Dermis microvascular lymphatic vessel endothelial cell (primary cell): ENCODE measurements around the gene PAEP. TPM values are rescaled to one million over a fixed set of nuclear protein-coding genes. Genes with fewer than 3 reads are reported as not detected.
"Not testable (repeated sequence)": the region's sequence is repeated elsewhere in the genome, so short reads cannot be mapped to it uniquely, and the experiment has no call there.

Experiments used
- DNase-seq, 2 donors: peaks; one replicate each; pipeline versions ENCODE4 v3.0.0 to v3.0.0-alpha.2; 2010; ENCODE audit warnings: low read depth in 2 of 2
- total RNA-seq: library from RNA; depleted of rRNA; stranded (reverse); fragments of >200 nt; gene quantifications from 2 replicates; pipeline ENCODE4 v1.2.1, GENCODE V29; 2014

PAEP gene
- total RNA-seq, 1 donor from 2014 or later = not detected

GRCh38 chr9:135549478-135550343, 11.8 kb upstream of the PAEP start:
- DNase-seq = not testable (repeated sequence)

- no peak for DNase-seq
These were observed 11.1 kb upstream of the PAEP start for GRCh38 chr9:135550344-135550918.

DNA sequence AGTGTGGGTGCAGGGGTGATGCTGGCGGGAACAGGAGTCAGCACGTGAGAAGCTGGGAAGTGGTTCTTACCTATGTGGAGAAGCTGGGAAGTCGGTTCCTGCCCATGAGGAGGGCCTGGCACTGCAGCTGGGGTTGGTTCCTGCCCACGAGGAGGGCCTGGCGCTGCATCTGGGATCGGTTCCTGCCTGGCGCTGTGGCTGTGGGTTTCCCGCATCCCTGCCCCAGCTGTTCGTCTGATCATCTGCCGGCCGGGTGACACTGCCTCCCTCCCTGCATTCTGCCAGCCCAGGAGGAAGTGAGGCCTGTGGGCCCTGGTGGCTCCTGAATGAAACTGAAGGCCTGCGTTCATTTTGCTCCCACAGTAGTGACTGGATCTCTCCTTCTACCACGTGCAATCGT, 10.5 kb upstream of the PAEP start:
- DNase-seq = no peak

- no peak for DNase-seq
These were observed 10.1 kb upstream of the PAEP start for GRCh38 chr9:135551456-135551855.

GRCh38 chr9:135552021-135552697, 9.4 kb upstream of the PAEP start:
- DNase-seq = no peak

GRCh38 chr9:135552698-135553171, 8.8 kb upstream of the PAEP start:
- DNase-seq = no peak

- no peak for DNase-seq
These were observed 6.8 kb upstream of the PAEP start for GRCh38 chr9:135554718-135555117.

DNA sequence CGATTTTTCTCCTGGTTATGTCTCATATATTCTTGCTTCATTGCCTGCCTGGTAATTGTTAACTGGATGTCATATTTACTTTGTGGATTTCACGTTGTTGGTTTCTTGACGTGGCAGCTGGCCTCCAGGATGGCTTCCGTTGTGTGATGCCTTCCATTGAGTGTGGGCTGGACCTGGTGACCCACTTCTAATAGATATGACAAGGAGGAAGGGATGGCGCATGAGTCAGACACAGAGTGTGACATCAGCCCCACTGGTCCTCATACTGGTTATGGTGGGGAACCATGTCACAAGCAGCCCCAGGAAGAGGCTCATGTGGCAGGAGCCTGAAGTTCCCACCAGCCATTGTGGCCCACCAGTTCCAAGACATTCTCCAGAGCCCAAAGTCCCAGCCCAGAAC, 6.4 kb upstream of the PAEP start:
- no peak for DNase-seq

- DNase-seq = no peak
These were observed 5.6 kb upstream of the PAEP start for GRCh38 chr9:135555910-135556309.

- no peak for DNase-seq
These were observed 1.9 kb upstream of the PAEP start for GRCh38 chr9:135559606-135560005.

GRCh38 chr9:135562235-135562745, 734 bp downstream of the PAEP start:
- no peak for DNase-seq

- DNase-seq = no peak
These were observed 1.5 kb downstream of the PAEP start for GRCh38 chr9:135563039-135563476.

- DNase-seq = no peak
These were observed 2.3 kb downstream of the PAEP start for GRCh38 chr9:135563858-135564257.

- DNase-seq = no peak
These were observed 3.6 kb downstream of the PAEP start for GRCh38 chr9:135565141-135565628.

- no peak for DNase-seq
These were observed 4.1 kb downstream of the PAEP start for GRCh38 chr9:135565636-135566035.

GRCh38 chr9:135566552-135566951, 5.0 kb downstream of the PAEP start:
- no peak for DNase-seq

GRCh38 chr9:135567311-135567710, 5.8 kb downstream of the PAEP start:
- no peak for DNase-seq

GRCh38 chr9:135568026-135568425, 6.5 kb downstream of the PAEP start:
- DNase-seq = no peak

- DNase-seq = no peak
These were observed 8.9 kb downstream of the PAEP start for GRCh38 chr9:135570456-135570855.

- DNase-seq = no peak
These were observed 10.7 kb downstream of the PAEP start for GRCh38 chr9:135572233-135572632.

DNA sequence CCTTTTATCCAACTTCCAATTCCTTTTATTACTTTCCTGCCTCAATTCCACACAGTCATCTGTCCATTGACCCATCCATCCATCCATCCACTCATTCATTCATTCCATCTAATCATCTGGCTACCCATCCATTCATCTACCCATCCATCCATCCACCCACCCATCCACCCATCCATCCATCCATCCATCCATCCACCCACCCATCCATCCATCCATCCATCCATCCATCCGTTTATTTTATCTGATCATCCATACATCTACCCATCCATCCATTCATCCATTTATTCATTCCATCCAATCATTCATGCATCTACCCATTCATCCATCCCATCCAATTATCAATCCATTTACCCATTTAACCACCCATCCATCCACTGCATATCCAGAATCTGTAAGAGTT, 11.6 kb downstream of the PAEP start:
- no peak for DNase-seq

DNA sequence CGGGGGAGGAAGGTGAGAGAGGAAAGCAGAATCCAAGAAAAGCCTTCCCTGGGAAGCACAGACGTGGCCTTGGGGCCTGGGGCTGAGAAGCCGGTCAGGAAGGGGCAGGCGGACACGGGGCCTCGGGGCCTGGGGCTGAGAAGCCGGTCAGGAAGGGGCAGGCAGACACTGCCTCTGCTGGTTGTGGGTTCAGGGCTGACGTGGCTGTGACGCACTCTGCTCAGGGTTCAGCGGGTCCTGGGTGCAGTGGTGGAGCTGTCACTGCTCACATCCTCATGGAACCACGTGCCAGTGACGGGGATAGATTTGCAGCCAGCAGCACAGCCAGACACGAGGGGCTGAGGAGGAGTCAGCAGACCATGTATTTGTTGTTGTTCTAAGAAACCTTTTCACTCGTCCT, 12.8 kb downstream of the PAEP start:
- DNase-seq = no peak
